Fibroblast of lung (primary cell): ENCODE results near the gene BRAF.

ENCODE experiments used
- CTCF ChIP-seq, 2 donors: IDR thresholded peaks in 1 of 2; conservative IDR thresholded peaks in 1 of 2; 1 replicate in 1 of 2; 2 replicates in 1 of 2; pipeline ENCODE4 v1.5.1; 2011 to 2012; ENCODE audit warnings: low read length in 2 of 2, control low read depth in 1 of 2, inconsistent platforms in 1 of 2, low read depth in 1 of 2, mild to moderate bottlenecking in 1 of 2
- EZH2 ChIP-seq: IDR thresholded peaks from 2 replicates; pipeline ENCODE4 v1.5.1; 2012; ENCODE audit warnings: low read length, control low read depth, mild to moderate bottlenecking; ENCODE audit errors: missing control alignments

- no peak for TF ChIP-seq CTCF (conservative IDR thresholded peaks at IDR 0.05 in 1 of 2, IDR thresholded peaks at IDR 0.05 in 1 of 2; ENCODE audit: low read depth in 1 of 2, low read length in 2 of 2)
- TF ChIP-seq EZH2: no peak
These were observed 7.5 kb downstream of the BRAF start for GRCh38 chr7:140917258-140917657.
